Keratinocyte (primary cell): ENCODE data around the gene ETV7. TPM values are rescaled to one million over a fixed set of nuclear protein-coding genes. Genes with fewer than 3 reads are reported as not detected.

ENCODE experiments used
- DNase-seq: peaks from one replicate; pipeline ENCODE4 v3.0.0-alpha.2; 2011; ENCODE audit warnings: low read depth, missing footprints, low spot score
- FAIRE-seq: peaks from 2 replicates; lab custom pipeline; 2011; peaks lifted over from hg19 to GRCh38; lab: Jason Lieb, UNC
- H2AFZ ChIP-seq: 2 replicates; pipeline ENCODE4 v1.6.0; 2012; ENCODE audit warnings: low read length, control low read depth, inconsistent platforms; ENCODE audit not compliant: control insufficient read depth
- H3K27ac ChIP-seq: 2 replicates; pipeline ENCODE4 v1.5.1; 2011; ENCODE audit warnings: low read length; ENCODE audit not compliant: control insufficient read depth, insufficient read depth
- H3K27me3 ChIP-seq: 3 replicates; pipeline ENCODE4 v1.6.0; 2011; ENCODE audit warnings: low read length; ENCODE audit not compliant: control insufficient read depth, insufficient read depth; ENCODE audit errors: extremely low read depth
- H3K36me3 ChIP-seq, 2 experiments: 2 replicates in 1 of 2; 3 replicates in 1 of 2; pipeline ENCODE4 v1.5.1; 2011; ENCODE audit warnings: low read length in 2 of 2, mild to moderate bottlenecking in 1 of 2; ENCODE audit not compliant: control insufficient read depth in 2 of 2, insufficient read depth in 2 of 2; ENCODE audit errors: extremely low read depth in 1 of 2
- H3K4me1 ChIP-seq: 3 replicates; pipeline ENCODE4 v1.5.1; 2011; ENCODE audit warnings: low read length; ENCODE audit not compliant: control insufficient read depth, insufficient read depth; ENCODE audit errors: extremely low read depth
- H3K4me2 ChIP-seq: 3 replicates; pipeline ENCODE4 v1.6.0; 2011; ENCODE audit warnings: low read depth, low read length; ENCODE audit not compliant: control insufficient read depth, insufficient read depth; ENCODE audit errors: extremely low read depth
- H3K4me3 ChIP-seq, 3 experiments: fragments of 200-600 bp in 1 of 3; sonication (generic) in 1 of 3; 2 replicates in 2 of 3; 3 replicates in 1 of 3; pipeline ENCODE4 v1.5.1; 2011 to 2016; ENCODE audit warnings: low read length in 3 of 3, mild to moderate bottlenecking in 3 of 3, control low read depth in 2 of 3, inconsistent platforms in 1 of 3, low read depth in 1 of 3, mixed read lengths in 1 of 3, mixed run types in 1 of 3, moderate library complexity in 1 of 3; ENCODE audit not compliant: control insufficient read depth in 2 of 3, insufficient read depth in 2 of 3; ENCODE audit errors: extremely low read depth in 1 of 3
- H3K79me2 ChIP-seq: 2 replicates; pipeline ENCODE4 v1.6.0; 2012; ENCODE audit warnings: low read length; ENCODE audit not compliant: control insufficient read depth, insufficient read depth
- H3K9ac ChIP-seq: 3 replicates; pipeline ENCODE4 v1.6.0; 2011; ENCODE audit warnings: low read length; ENCODE audit not compliant: control insufficient read depth, insufficient read depth; ENCODE audit errors: extremely low read depth
- H3K9me1 ChIP-seq: 3 replicates; pipeline ENCODE4 v1.6.0; 2011; ENCODE audit warnings: low read length; ENCODE audit not compliant: control insufficient read depth, insufficient read depth; ENCODE audit errors: extremely low read depth
- H3K9me3 ChIP-seq: 2 replicates; pipeline ENCODE4 v1.5.1; 2012; ENCODE audit warnings: low read depth, low read length; ENCODE audit not compliant: control insufficient read depth
- H4K20me1 ChIP-seq: 3 replicates; pipeline ENCODE4 v1.6.0; 2011; ENCODE audit warnings: low read length; ENCODE audit not compliant: control insufficient read depth, insufficient read depth; ENCODE audit errors: extremely low read depth
- CTCF ChIP-seq, 3 experiments: IDR thresholded peaks in 1 of 3; conservative IDR thresholded peaks in 1 of 3; optimal IDR thresholded peaks in 1 of 3; 2 replicates in 2 of 3; 3 replicates in 1 of 3; pipeline versions ENCODE3 to v1.5.1; 2011; ENCODE audit warnings: low read length in 3 of 3, mild to moderate bottlenecking in 3 of 3, moderate library complexity in 2 of 3, control low read depth in 1 of 3, inconsistent platforms in 1 of 3; ENCODE audit not compliant: insufficient read depth in 2 of 3; ENCODE audit errors: extremely low read depth in 1 of 3
- EZH2 ChIP-seq: IDR thresholded peaks from one replicate; pipeline ENCODE4 v1.6.1; 2012; ENCODE audit warnings: inconsistent platforms, mild to moderate bottlenecking, low read length, moderate library complexity
- dilution Hi-C: fragments of 300-500 bp; cut with MboI; formaldehyde crosslinking; loops from one replicate; pipeline ENCODE4 v1.7.0; 2020; ENCODE audit warnings: low sequenced_read_pairs; ENCODE audit not compliant: extremely low pct_ligation_motif_present
- polyA plus RNA-seq, 5 experiments: library from polyadenylated mRNA; depleted of rRNA in 3 of 5; stranded (reverse) in 3 of 5; stranded (forward) in 1 of 5; unstranded in 1 of 5; fragments of >200 nt; gene quantifications; 1 replicate in 1 of 5; 2 replicates in 3 of 5; 3 replicates in 1 of 5; pipeline versions ENCODE4 v1.2.1 to v1.2.3, GENCODE V29; 2011 to 2012; ENCODE audit warnings: missing spikeins in 2 of 5, low read depth in 1 of 5, low replicate concordance in 1 of 5

Gene ETV7
- polyA plus RNA-seq, 1 donor (not counting 4 experiments of a cell fraction or from before 2014, with no cell fraction given) = 0.22 TPM

GRCh38 chr6:36360241-36361054 lies 27.0 kb downstream of the ETV7 start:
- Histone ChIP-seq H3K4me2 (no peak overlapping the region), H3K9ac (no peak overlapping the region), H2AFZ (peak overlapping the region; percentile 44), H3K27ac (no peak overlapping the region), H3K9me1 (no peaks in the 10 kb centered on the region), H3K4me3 (no peak overlapping the region), H3K79me2 (no peaks in the 10 kb centered on the region), H3K4me1 (no peaks in the 10 kb centered on the region), H3K36me3 (no peaks in the 10 kb centered on the region), H3K9me3 (no peaks in the 10 kb centered on the region), H4K20me1 (no peaks in the 10 kb centered on the region), H3K27me3 (peaks cover 2% of the 10 kb centered on the region)
- dilution Hi-C loops = no loop called here
- TF ChIP-seq CTCF (optimal IDR thresholded peaks at IDR 0.05 in 1 of 3, IDR thresholded peaks at IDR 0.05 in 1 of 3, conservative IDR thresholded peaks at IDR 0.05 in 1 of 3; ENCODE audit: extremely low read depth in 1 of 3, insufficient read depth in 2 of 3, low read length in 3 of 3) (peak; percentile 84 to 90 (median 84)), EZH2 (no peak)
- DNase-seq (no peak), FAIRE-seq (no peak)

- Histone ChIP-seq H3K36me3 (no peaks in the 10 kb centered on the region), H3K27ac (no peak overlapping the region), H3K9me3 (no peaks in the 10 kb centered on the region), H3K9ac (no peak overlapping the region), H4K20me1 (no peaks in the 10 kb centered on the region), H3K4me1 (no peaks in the 10 kb centered on the region), H3K4me3 (no peak overlapping the region), H3K27me3 (peaks cover 2% of the 10 kb centered on the region), H3K79me2 (no peaks in the 10 kb centered on the region), H3K9me1 (no peaks in the 10 kb centered on the region), H3K4me2 (no peak overlapping the region), H2AFZ (no peak overlapping the region)
- DNase-seq (no peak), FAIRE-seq (no peak)
- TF ChIP-seq EZH2 (no peak), CTCF (optimal IDR thresholded peaks at IDR 0.05 in 1 of 3, IDR thresholded peaks at IDR 0.05 in 1 of 3, conservative IDR thresholded peaks at IDR 0.05 in 1 of 3; ENCODE audit: extremely low read depth in 1 of 3, insufficient read depth in 2 of 3, low read length in 3 of 3) (no peak)
- dilution Hi-C loops = no loop called here
Measured at GRCh38 chr6:36358226-36358915, 29.1 kb downstream of the ETV7 start.
